ENCODE measurements around the gene MYF5. TPM values are rescaled to one million over a fixed set of nuclear protein-coding genes. Genes with fewer than 3 reads are reported as not detected.
"Not testable (repeated sequence)": the region's sequence is repeated elsewhere in the genome, so short reads cannot be mapped to it uniquely, and the experiment has no call there.

The MYF5 gene
- not detected for total RNA-seq
- not detected for polyA plus RNA-seq
- long read RNA-seq, donor 1 = 0 reads
- long read RNA-seq, donor 2 = 0 reads
- long read RNA-seq, donor 3 = 0 reads
- long read RNA-seq, donor 4 = 0 reads

DNA sequence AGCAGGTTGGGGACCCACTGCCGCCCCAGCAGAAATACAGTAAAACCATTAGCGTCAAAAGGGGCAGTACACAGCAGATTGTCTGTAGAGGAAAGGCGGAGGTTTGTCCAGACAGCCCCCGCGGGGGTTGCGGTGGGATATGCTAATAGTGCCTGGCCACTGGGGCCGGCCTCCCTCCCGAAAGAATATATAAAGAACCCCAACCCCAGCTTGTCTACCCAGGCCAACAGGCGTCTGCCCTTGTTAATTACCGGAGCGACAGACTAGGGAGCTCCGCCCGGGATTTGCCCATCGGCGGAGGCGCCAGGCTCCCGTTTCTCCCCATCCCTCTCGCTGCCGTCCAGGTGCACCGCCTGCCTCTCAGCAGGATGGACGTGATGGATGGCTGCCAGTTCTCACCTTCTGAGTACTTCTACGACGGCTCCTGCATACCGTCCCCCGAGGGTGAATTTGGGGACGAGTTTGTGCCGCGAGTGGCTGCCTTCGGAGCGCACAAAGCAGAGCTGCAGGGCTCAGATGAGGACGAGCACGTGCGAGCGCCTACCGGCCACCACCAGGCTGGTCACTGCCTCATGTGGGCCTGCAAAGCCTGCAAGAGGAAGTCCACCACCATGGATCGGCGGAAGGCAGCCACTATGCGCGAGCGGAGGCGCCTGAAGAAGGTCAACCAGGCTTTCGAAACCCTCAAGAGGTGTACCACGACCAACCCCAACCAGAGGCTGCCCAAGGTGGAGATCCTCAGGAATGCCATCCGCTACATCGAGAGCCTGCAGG is at the start of gene MYF5:
TSS of gene MYF5 (plus strand) at position 217 of the 774 bp plus-strand sequence. CDS start at position 369, 152 bp downstream.
- Histone ChIP-seq H3K4me1 (ENCODE audit: control insufficient read depth, insufficient read depth, low read length) (no peaks in the 10 kb centered on the region), H3K9me3 (ENCODE audit: control insufficient read depth, low read length) (no peaks in the 10 kb centered on the region), H3K27ac (ENCODE audit: low read length) (no peak within 1 kb of the TSS), H3K27me3 (ENCODE audit: control insufficient read depth, insufficient read depth) (no peaks in the 10 kb centered on the region), H3K4me3 (ENCODE audit: low read length) (no peak within 1 kb of the TSS)
- 33% methylated on average over 45 of the region's 45 CpGs for WGBS
- intact Hi-C loops (cut with DNase I) = no loop called here
- ATAC-seq = no peak
- no peak for DNase-seq

DNA sequence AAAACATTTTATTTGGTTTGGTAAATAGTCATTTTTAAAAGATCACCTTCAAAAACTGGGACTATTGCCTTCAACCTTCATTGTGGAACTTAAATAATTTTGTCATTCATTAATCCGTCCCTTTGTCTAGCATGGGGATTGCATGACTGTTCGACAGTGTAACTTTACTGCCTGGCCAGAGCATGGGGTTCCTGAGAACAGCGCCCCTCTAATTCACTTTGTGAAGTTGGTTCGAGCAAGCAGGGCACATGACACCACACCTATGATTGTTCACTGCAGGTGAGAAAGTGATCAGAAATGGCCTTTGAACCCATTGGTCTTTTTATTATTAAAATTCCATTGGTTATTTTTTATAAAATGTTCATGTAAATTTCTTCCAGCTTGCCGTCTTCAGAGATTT is 46.5 kb upstream of the MYF5 start:
- Histone ChIP-seq H3K4me1 (ENCODE audit: control insufficient read depth, insufficient read depth, low read length) (no peaks in the 10 kb centered on the region), H3K27me3 (ENCODE audit: control insufficient read depth, insufficient read depth) (no peaks in the 10 kb centered on the region), H3K4me3 (ENCODE audit: low read length) (no peak overlapping the region), H3K27ac (ENCODE audit: low read length) (no peak overlapping the region), H3K9me3 (ENCODE audit: control insufficient read depth, low read length) (no peaks in the 10 kb centered on the region)
- DNase-seq = no peak
- no peak for ATAC-seq
- intact Hi-C loops (cut with DNase I) = no loop called here
- WGBS = 68% methylated on average over 5 of the region's 5 CpGs

DNA sequence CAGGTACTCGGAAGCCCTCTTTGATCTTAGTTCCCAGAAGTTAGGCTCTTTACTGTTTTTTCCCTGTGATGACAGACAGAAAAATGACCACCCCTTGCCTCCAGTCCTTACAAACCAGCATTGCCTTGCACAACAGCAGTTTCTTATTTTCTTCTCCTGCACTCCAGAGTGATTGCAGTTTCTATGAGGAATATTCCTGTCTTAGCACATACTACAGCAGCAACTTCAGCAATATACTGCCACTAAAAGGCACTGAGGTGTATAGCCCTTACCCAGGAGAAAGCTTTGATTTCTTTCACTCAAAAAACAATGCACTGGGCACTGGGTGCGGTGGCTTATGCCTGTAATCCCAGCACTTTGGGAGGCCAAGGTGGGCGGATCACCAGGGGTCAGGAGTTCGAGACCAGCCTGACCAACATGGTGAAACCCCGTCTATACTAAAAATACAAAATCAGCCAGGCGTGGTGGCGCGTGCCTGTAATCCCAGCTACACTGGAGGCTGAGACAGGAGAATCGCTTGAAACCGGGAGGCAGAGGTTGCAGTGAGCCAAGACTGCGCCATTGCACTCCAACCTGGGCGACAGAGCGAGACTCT is 40.6 kb upstream of the MYF5 start:
- H3K4me1 ChIP-seq (ENCODE audit: control insufficient read depth, insufficient read depth, low read length); ATAC-seq; intact Hi-C loops (cut with DNase I); H3K4me3 ChIP-seq (ENCODE audit: low read length); H3K27ac ChIP-seq (ENCODE audit: low read length); H3K27me3 ChIP-seq (ENCODE audit: control insufficient read depth, insufficient read depth); H3K9me3 ChIP-seq (ENCODE audit: control insufficient read depth, low read length): not testable (repeated sequence)
- 92% methylated on average over 13 of the region's 13 CpGs for WGBS
- DNase-seq = peak in 1 of 3 donors; percentile 18

DNA sequence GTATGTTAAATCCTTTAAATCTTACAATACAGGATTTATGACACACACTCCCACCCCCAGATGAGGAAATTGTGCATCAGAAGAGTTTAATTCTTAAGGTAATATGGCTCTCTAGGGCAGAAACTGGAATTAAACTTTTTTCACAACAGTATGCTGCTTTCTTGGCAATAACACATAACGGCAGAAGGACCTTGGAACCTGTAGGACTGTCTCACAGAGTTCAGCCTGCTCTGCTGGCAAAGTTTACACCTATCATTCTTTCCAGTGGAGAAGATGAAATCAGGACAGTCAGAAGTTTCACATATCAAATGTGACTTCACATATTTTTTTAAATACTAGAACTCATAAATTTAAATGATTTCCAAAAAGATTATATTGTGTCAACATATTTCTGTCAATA is 39.9 kb upstream of the MYF5 start:
- Histone ChIP-seq H3K27ac (ENCODE audit: low read length) (no peak overlapping the region), H3K9me3 (ENCODE audit: control insufficient read depth, low read length) (no peaks in the 10 kb centered on the region), H3K4me3 (ENCODE audit: low read length) (no peak overlapping the region), H3K4me1 (ENCODE audit: control insufficient read depth, insufficient read depth, low read length) (no peaks in the 10 kb centered on the region), H3K27me3 (ENCODE audit: control insufficient read depth, insufficient read depth) (no peaks in the 10 kb centered on the region)
- DNase-seq = no peak
- intact Hi-C loops (cut with DNase I) = no loop called here
- 76% methylated on average over 1 of the region's 1 CpG for WGBS
- ATAC-seq = no peak

DNA sequence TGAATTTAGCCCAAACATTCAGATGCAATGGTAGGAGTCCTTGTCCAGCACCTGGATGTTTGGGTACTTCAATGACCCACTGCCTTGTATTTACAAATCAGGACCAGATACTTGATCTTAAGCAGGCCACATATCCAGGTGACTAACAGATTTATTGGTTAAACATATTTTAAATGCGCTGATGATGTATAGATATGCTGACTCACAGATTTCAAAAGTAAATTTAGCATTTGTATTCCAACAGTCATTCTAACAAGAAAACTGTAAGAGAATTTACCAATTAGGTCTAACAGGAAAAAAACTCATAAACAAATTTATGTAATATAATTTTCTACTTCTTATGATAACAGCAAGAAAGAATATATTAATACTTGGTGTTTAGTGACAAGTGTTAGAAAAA is 38.7 kb upstream of the MYF5 start:
- ATAC-seq = no peak
- Histone ChIP-seq H3K27ac (ENCODE audit: low read length) (no peak overlapping the region), H3K4me1 (ENCODE audit: control insufficient read depth, insufficient read depth, low read length) (no peaks in the 10 kb centered on the region), H3K9me3 (ENCODE audit: control insufficient read depth, low read length) (no peaks in the 10 kb centered on the region), H3K27me3 (ENCODE audit: control insufficient read depth, insufficient read depth) (no peaks in the 10 kb centered on the region), H3K4me3 (ENCODE audit: low read length) (no peak overlapping the region)
- DNase-seq = no peak
- WGBS = 95% methylated on average over 1 of the region's 1 CpG
- intact Hi-C loops (cut with DNase I) = no loop called here

DNA sequence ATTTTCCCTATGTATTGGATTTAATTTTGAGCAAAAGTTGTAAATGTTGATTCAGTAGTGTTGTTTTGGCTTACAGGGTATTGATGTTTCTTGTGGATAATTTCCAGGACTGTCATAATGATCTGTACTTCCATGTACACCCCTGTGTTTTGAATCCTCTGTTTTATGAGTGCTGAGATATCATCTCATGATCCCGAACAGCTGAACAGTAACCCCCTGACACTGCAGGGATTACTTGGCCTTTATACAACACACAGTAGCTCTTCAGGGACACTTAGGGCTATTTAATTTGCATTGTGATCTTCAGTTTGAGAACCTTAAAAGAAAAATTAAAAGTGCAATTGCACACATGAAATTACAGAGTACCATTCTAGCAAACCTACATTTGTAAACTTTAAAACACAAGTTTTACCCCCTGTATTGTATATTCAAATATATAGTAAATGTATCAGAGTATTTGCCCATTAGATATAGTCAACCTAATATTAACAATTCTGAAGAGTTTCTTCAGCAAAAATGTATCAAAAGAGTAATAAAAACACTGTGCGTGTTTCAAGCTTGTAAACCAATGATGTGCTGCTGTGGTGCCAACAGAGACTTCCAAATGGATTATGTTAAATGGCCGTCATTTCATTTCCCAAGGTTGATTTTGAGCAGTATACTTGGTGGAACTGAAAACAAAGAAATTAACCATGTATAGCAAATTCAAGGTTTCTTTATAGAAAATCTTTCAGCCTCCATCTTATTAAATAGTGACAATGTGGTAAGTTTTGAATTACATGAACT is 37.2 kb upstream of the MYF5 start:
- 72% methylated on average over 3 of the region's 3 CpGs for WGBS
- no peaks in the 10 kb centered on the region for H3K27me3 ChIP-seq (ENCODE audit: control insufficient read depth, insufficient read depth)
- H3K4me1 ChIP-seq (ENCODE audit: control insufficient read depth, insufficient read depth, low read length) = no peaks in the 10 kb centered on the region
- DNase-seq (no peak), ATAC-seq (no peak)
- no peak overlapping the region for H3K4me3 ChIP-seq (ENCODE audit: low read length)
- intact Hi-C loops (cut with DNase I) = no loop called here
- no peak overlapping the region for H3K27ac ChIP-seq (ENCODE audit: low read length)
- H3K9me3 ChIP-seq (ENCODE audit: control insufficient read depth, low read length) = no peaks in the 10 kb centered on the region

DNA sequence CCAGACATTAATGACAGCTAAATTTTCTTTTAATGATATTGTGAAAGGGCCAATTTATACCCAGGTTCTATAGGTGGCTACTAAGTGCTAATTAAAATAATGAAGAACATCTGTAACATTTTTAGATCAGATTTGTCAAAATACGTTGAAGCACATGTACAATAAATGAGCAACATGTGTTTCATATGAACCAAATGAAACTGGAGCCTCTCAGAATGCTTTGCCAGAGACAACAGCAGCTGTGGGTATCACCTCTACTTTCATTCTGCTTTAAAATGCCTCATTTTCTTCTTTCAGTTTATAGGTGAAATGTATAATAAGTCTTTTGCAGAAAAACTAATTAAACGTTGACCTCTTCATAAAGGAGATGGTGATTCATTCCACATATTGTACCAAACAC is 35.4 kb upstream of the MYF5 start:
- DNase-seq = no peak
- WGBS = 77% methylated on average over 2 of the region's 2 CpGs
- ATAC-seq = no peak
- Histone ChIP-seq H3K27ac (ENCODE audit: low read length) (no peak overlapping the region), H3K4me1 (ENCODE audit: control insufficient read depth, insufficient read depth, low read length) (no peaks in the 10 kb centered on the region), H3K4me3 (ENCODE audit: low read length) (no peak overlapping the region), H3K9me3 (ENCODE audit: control insufficient read depth, low read length) (no peaks in the 10 kb centered on the region), H3K27me3 (ENCODE audit: control insufficient read depth, insufficient read depth) (no peaks in the 10 kb centered on the region)
- intact Hi-C loops (cut with DNase I) = no loop called here

DNA sequence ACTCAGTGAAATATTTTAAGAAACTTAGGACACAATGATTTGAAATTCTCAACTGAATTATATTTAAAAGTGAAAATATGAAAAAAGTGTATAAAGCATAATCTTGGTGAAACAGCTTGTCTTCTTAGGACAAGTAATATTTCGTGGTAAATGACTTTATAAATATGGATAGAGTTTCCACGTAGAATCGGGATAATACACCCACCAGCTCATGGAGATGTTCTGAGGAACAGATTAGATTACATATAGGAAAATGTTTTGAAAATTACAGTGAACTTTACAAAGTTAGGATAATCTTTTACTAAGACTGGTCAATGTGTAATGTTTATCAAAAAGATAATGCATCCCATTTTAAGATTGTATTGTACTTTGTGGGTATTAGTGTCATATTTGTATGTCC is 34.9 kb upstream of the MYF5 start:
- intact Hi-C loops (cut with DNase I) = no loop called here
- 69% methylated on average over 3 of the region's 3 CpGs for WGBS
- Histone ChIP-seq H3K9me3 (ENCODE audit: control insufficient read depth, low read length) (no peaks in the 10 kb centered on the region), H3K4me1 (ENCODE audit: control insufficient read depth, insufficient read depth, low read length) (no peaks in the 10 kb centered on the region), H3K27me3 (ENCODE audit: control insufficient read depth, insufficient read depth) (no peaks in the 10 kb centered on the region), H3K27ac (ENCODE audit: low read length) (no peak overlapping the region), H3K4me3 (ENCODE audit: low read length) (no peak overlapping the region)
- DNase-seq (no peak), ATAC-seq (no peak)

DNA sequence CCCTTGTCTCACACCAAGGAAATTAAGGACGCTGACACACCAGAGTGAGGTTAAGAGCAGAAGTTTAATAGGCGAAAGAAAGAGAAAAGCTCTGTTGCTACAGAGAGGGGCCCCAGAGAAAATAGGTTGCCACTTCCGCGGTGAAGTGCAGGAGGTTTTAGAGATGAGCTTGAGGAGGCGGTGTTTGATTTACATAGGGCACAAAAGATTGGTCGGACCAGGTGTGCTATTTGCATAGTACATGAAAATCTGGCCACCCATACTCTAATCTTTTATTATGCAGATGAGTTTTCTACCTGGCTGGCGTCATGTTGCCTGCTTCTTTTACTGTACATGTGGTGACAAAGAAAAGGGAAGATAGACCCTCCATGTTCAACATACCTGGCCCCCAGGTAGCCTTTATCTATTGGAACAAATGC is 32.6 kb upstream of the MYF5 start:
- DNase-seq (no peak), ATAC-seq (no peak)
- Histone ChIP-seq H3K4me1 (ENCODE audit: control insufficient read depth, insufficient read depth, low read length) (no peaks in the 10 kb centered on the region), H3K27ac (ENCODE audit: low read length) (no peak overlapping the region), H3K9me3 (ENCODE audit: control insufficient read depth, low read length) (no peaks in the 10 kb centered on the region), H3K4me3 (ENCODE audit: low read length) (no peak overlapping the region), H3K27me3 (ENCODE audit: control insufficient read depth, insufficient read depth) (no peaks in the 10 kb centered on the region)
- 43% methylated on average over 7 of the region's 7 CpGs for WGBS
- intact Hi-C loops (cut with DNase I) = no loop called here

DNA sequence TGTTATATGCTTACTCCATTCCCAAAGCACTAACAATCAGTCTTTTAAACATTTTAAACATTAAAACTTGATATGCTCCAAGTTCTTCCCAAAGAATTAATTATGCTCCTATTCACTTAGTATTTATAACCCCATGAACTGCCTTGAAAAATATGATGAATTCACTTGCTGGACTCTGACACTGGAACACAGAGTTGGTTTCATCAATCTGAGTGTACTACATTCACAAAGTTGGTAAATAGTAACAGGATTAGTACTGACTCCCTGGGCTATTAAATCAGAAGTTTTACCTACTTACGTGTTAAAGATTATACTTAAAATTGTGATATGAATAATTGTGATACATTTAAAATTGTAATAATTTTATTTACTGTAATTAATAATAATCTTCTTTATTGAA is 26.6 kb upstream of the MYF5 start:
- no peak for ATAC-seq
- Histone ChIP-seq H3K4me3 (ENCODE audit: low read length) (no peak overlapping the region), H3K27ac (ENCODE audit: low read length) (no peak overlapping the region), H3K9me3 (ENCODE audit: control insufficient read depth, low read length) (no peaks in the 10 kb centered on the region), H3K4me1 (ENCODE audit: control insufficient read depth, insufficient read depth, low read length) (no peaks in the 10 kb centered on the region), H3K27me3 (ENCODE audit: control insufficient read depth, insufficient read depth) (no peaks in the 10 kb centered on the region)
- no peak for DNase-seq
- intact Hi-C loops (cut with DNase I) = no loop called here
- WGBS = 82% methylated on average over 1 of the region's 1 CpG

DNA sequence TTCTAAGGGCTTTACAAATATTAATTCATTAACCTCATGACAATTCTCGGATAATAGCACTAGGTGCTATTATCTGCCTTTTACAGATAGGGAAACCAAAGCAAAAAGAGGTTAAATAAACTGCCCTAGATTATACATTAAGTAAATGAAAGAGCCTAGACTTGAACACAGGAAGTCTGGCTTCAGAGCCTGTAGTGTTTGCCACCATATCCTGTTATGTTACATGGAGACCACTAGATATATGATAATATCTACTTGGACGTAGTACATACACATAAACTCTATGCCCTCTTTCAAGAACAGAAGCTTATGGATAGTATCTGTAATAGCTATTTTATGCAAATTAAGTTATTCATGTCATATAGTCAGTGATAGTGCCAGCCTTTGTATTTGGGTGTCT is 26.2 kb upstream of the MYF5 start:
- no peaks in the 10 kb centered on the region for H3K4me1 ChIP-seq (ENCODE audit: control insufficient read depth, insufficient read depth, low read length)
- H3K9me3 ChIP-seq (ENCODE audit: control insufficient read depth, low read length) = no peaks in the 10 kb centered on the region
- DNase-seq (no peak), ATAC-seq (no peak)
- no peak overlapping the region for H3K4me3 ChIP-seq (ENCODE audit: low read length)
- intact Hi-C loops (cut with DNase I) = no loop called here
- 56% methylated on average over 2 of the region's 2 CpGs for WGBS
- no peaks in the 10 kb centered on the region for H3K27me3 ChIP-seq (ENCODE audit: control insufficient read depth, insufficient read depth)
- no peak overlapping the region for H3K27ac ChIP-seq (ENCODE audit: low read length)
